Right cardiac atrium (tissue), 5 donors: Measurements from ENCODE around the gene RADX. TPM values are rescaled to one million over a fixed set of nuclear protein-coding genes. Genes with fewer than 3 reads are reported as not detected.

Experiments used
- ATAC-seq, 2 donors: fragments of 200-7000 bp; cut with Tn5 transposase; one replicate each; pipeline versions ENCODE4 v1.8.0 to v1.9.1; 2020; ENCODE audit warnings: moderate library complexity in 2 of 2, mild to moderate bottlenecking in 1 of 2
- DNase-seq, 3 donors: peaks; one replicate each; pipeline ENCODE4 v3.0.0-alpha.2; 2020
- H3K27ac ChIP-seq: one replicate; pipeline ENCODE4 v1.5.1; 2013; ENCODE audit warnings: mild to moderate bottlenecking, low read length, control low read depth, moderate library complexity
- H3K27me3 ChIP-seq: one replicate; pipeline ENCODE4 v1.6.1; 2013; ENCODE audit not compliant: control insufficient read depth, insufficient read depth
- H3K4me1 ChIP-seq: one replicate; pipeline ENCODE4 v1.6.1; 2013; ENCODE audit warnings: low read length; ENCODE audit not compliant: control insufficient read depth, insufficient read depth
- H3K4me3 ChIP-seq: one replicate; pipeline ENCODE4 v1.5.1; 2013; ENCODE audit warnings: low read length, control low read depth
- H3K9me3 ChIP-seq: one replicate; pipeline ENCODE4 v1.6.1; 2013; ENCODE audit warnings: low read length; ENCODE audit not compliant: control insufficient read depth
- WGBS: extraction: QIAGEN DNeasy Blood & Tissue Kit; methylation state at CpG from one replicate; pipeline ENCODE4 v1.1.7; 2013; 5-methylcytosine and 5-hydroxymethylcytosine counted together
- intact Hi-C, 4 donors: fragments of 100-400 bp; cut with DNase I; formaldehyde crosslinking; loops; one replicate each; pipeline versions ENCODE4 v1.11.0 to v1.14.0; 2022 to 2023
- polyA plus RNA-seq: library from polyadenylated mRNA; stranded (reverse); fragments of 200-250 nt; gene quantifications from one replicate; pipeline ENCODE4 v1.2.3, GENCODE V29; 2013
- total RNA-seq, 4 donors: library from RNA; stranded (reverse); fragmentation: NEBNext Ultra II Directional; extraction: Animal tissue kit (Norgen Biotek cat#: 25700); gene quantifications; one replicate each; pipeline ENCODE4 v1.2.1, GENCODE V29; 2021
- donor health status: healthy with polysubstance abuse.
- donor health status: DM: no; HTN: yes; CAD: no.
- donor health status: DM: no; HTN: no; CAD: no.
- donor health status: DM: no; HTN: yes; CAD: no; lungs with severe emphysema.
- donor health status: DM: yes; HTN: yes; CAD: no.

The RADX gene
- total and polyA plus RNA-seq, 5 donors: 0.61 to 1.9 (median 1.4) TPM

GRCh38 chrX:106692425-106693065, 80.8 kb downstream of the RADX start:
- DNase-seq (no peak), ATAC-seq (no peak)
- Histone ChIP-seq H3K27ac (no peak overlapping the region), H3K4me3 (no peak overlapping the region), H3K9me3 (no peaks in the 10 kb centered on the region), H3K4me1 (no peaks in the 10 kb centered on the region), H3K27me3 (no peaks in the 10 kb centered on the region)
- intact Hi-C loops: no loop called here
- 81% methylated on average over 7 of the region's 7 CpGs for WGBS

DNA sequence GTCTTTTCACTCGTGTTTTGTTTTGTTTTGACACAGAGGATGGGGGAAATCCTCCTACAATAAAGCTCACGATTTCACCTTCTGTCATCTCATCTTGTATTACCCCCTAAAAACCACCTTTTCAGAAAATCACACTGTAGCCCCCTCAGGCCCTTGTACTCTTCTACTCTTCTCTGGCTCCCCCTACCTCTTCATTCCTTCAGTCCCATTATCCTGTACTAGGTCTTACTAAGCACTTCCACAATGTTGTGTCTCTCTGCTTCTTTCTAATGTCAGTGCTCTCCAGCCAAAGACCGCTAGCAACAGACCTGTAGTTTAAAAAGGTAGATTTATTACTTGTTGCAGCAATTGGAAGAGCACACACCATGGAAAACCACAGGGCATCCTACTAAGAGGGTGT, 84.7 kb downstream of the RADX start:
- Histone ChIP-seq H3K27ac (no peak overlapping the region), H3K9me3 (no peaks in the 10 kb centered on the region), H3K27me3 (no peaks in the 10 kb centered on the region), H3K4me3 (no peak overlapping the region), H3K4me1 (no peaks in the 10 kb centered on the region)
- ATAC-seq (no peak), DNase-seq (no peak)
- intact Hi-C loops: no loop called here
- WGBS: 62% methylated on average over 3 of the region's 3 CpGs

DNA sequence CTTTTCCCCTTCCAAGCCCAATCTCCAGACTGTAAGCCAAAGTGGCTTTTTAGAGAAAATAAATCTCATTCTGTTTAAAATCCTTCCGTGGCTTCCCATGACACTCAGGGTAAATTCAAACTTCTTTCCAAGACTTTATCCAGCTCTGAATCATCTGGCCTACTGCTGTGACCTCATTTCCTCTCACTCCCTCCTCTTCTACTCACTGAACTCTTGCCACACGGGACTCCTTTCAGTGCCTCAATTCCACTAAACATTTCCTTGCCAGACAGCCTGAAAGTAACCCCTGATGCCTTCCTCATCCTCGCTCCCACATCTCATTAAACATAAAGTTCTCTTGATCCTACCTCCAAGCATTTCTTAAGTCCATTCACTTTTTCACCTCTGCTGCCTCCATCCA, 86.9 kb downstream of the RADX start:
- Histone ChIP-seq H3K4me1 (no peaks in the 10 kb centered on the region), H3K27ac (no peak overlapping the region), H3K9me3 (no peaks in the 10 kb centered on the region), H3K27me3 (no peaks in the 10 kb centered on the region), H3K4me3 (no peak overlapping the region)
- DNase-seq (no peak), ATAC-seq (no peak)
- intact Hi-C loops: no loop called here
- WGBS: 59% methylated on average over 3 of the region's 3 CpGs

- no peaks in the 10 kb centered on the region for H3K27me3 ChIP-seq
- no peak overlapping the region for H3K27ac ChIP-seq
- intact Hi-C loops: no loop called here
- no peak overlapping the region for H3K4me3 ChIP-seq
- WGBS: 74% methylated on average over 1 of the region's 1 CpG
- DNase-seq: no peak
- H3K4me1 ChIP-seq: no peaks in the 10 kb centered on the region
- no peaks in the 10 kb centered on the region for H3K9me3 ChIP-seq
- ATAC-seq: no peak
These were observed 90.9 kb downstream of the RADX start for GRCh38 chrX:106702636-106703035.

- Histone ChIP-seq H3K27ac (no peak overlapping the region), H3K9me3 (no peaks in the 10 kb centered on the region), H3K27me3 (no peaks in the 10 kb centered on the region), H3K4me3 (no peak overlapping the region), H3K4me1 (no peaks in the 10 kb centered on the region)
- intact Hi-C loops: no loop called here
- DNase-seq: no peak
- 93% methylated on average over 3 of the region's 3 CpGs for WGBS
- ATAC-seq: no peak
These were observed 94.7 kb downstream of the RADX start for GRCh38 chrX:106706466-106706865.

DNA sequence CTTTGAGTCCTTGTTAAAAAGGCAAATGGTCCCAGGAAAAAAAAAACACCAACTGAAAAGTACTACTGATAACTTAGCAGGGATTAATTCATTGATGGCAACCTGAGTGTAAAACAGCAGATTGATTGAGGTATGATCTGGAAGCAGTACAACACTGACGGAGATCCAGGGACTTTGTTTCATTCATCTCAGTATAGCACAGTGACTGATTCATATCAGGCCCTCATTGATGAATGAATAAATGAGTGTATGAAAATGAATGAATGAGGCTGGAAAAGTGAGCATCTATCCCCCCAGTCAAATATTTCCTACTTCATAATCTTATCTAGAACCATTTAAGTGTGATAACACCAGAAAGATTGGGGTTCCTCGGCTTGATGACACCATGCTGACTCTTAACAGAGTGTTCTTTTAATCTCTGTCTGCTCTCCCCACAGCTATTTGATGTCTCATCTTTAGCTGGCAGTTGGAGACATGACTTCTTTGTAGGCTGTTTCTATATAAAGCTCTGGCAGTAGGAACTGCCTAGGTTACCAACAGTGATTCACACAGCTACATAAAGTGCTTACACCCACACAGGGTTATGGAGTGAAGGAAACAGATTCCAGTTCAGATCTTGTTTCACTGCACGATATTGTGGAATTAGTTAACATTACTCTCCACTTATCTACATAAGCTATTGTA, 96.1 kb downstream of the RADX start:
- Histone ChIP-seq H3K27me3 (no peaks in the 10 kb centered on the region), H3K4me3 (no peak overlapping the region), H3K27ac (no peak overlapping the region), H3K9me3 (no peaks in the 10 kb centered on the region), H3K4me1 (no peaks in the 10 kb centered on the region)
- intact Hi-C loops: no loop called here
- ATAC-seq (peak; percentile 75 to 79), DNase-seq (no peak)
- WGBS: 23% methylated on average over 3 of the region's 3 CpGs

DNA sequence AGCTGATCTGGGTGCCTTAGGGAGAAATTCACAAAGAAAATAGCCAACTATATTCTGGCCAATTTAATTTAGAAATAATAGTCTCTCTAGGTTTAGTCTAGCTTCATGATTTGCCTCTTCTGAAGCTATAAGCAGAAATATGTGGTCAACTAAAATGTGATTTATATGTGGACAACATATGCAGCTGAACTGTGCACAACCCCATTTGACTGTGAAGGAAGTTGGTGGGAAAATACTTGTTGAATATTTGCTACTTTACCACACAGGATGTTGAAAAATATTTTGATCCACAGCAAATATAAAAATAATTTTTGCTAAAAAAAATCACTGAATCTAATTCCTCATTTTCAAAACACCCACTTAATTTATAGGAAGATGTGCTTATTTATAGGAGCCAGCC, 99.0 kb downstream of the RADX start:
- H3K27me3 ChIP-seq: no peaks in the 10 kb centered on the region
- DNase-seq (no peak), ATAC-seq (no peak)
- no peaks in the 10 kb centered on the region for H3K9me3 ChIP-seq
- H3K4me3 ChIP-seq: no peak overlapping the region
- H3K27ac ChIP-seq: no peak overlapping the region
- H3K4me1 ChIP-seq: no peaks in the 10 kb centered on the region
- intact Hi-C loops: no loop called here

DNA sequence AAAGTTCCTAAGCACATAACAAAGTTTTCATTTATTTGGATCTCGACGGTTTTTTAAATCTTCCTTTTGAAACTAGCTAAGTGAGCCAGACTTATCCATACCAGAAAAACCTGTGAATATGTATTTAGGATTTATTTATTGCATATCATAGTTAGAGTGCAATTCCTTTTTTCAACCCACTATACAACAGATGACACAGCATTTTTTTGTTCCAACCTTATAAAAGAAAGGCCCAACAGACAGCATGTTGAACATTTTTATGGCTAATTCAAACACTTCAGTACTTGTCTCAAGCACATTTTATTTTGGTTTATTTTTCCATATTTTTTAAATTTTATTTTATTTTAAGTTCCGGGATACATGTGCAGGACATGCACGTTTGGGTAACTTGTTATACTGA, 99.6 kb downstream of the RADX start:
- Histone ChIP-seq H3K27me3 (no peaks in the 10 kb centered on the region), H3K9me3 (no peaks in the 10 kb centered on the region), H3K27ac (no peak overlapping the region), H3K4me1 (no peaks in the 10 kb centered on the region), H3K4me3 (no peak overlapping the region)
- intact Hi-C loops: no loop called here
- DNase-seq: no peak
- ATAC-seq: no peak
- WGBS: 81% methylated on average over 4 of the region's 4 CpGs

DNA sequence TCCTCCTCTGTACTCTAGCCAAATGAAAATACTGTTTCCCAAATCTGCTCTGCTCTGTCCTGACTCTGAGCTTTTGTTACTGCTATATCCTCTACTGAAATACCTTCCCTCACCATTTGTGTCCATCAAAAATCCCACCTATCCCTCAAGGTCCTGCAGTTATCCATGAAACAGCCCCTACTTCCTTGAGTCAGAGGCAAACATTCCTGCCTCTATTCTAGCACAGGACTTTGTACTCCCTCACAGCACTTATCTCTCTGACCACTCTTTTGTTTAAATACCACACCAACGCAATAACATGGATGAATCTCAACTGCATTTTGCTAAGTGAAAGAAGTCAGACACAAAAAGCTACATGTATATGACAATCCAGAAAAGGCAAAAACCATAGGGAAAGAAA, 104.2 kb downstream of the RADX start:
- no peaks in the 10 kb centered on the region for H3K4me1 ChIP-seq
- intact Hi-C loops: no loop called here
- 42% methylated on average over 1 of the region's 1 CpG for WGBS
- H3K27me3 ChIP-seq: no peaks in the 10 kb centered on the region
- no peak for ATAC-seq
- no peak overlapping the region for H3K4me3 ChIP-seq
- H3K27ac ChIP-seq: no peak overlapping the region
- no peak for DNase-seq
- no peaks in the 10 kb centered on the region for H3K9me3 ChIP-seq

GRCh38 chrX:106716463-106716862, 104.7 kb downstream of the RADX start:
- H3K4me3 ChIP-seq: no peak overlapping the region
- no peaks in the 10 kb centered on the region for H3K4me1 ChIP-seq
- intact Hi-C loops: no loop called here
- DNase-seq (no peak), ATAC-seq (no peak)
- no peak overlapping the region for H3K27ac ChIP-seq
- no peaks in the 10 kb centered on the region for H3K27me3 ChIP-seq
- H3K9me3 ChIP-seq: no peaks in the 10 kb centered on the region
- 37% methylated on average over 1 of the region's 1 CpG for WGBS

- ATAC-seq: no peak
These were observed 106.9 kb downstream of the RADX start for GRCh38 chrX:106718709-106719108.

DNA sequence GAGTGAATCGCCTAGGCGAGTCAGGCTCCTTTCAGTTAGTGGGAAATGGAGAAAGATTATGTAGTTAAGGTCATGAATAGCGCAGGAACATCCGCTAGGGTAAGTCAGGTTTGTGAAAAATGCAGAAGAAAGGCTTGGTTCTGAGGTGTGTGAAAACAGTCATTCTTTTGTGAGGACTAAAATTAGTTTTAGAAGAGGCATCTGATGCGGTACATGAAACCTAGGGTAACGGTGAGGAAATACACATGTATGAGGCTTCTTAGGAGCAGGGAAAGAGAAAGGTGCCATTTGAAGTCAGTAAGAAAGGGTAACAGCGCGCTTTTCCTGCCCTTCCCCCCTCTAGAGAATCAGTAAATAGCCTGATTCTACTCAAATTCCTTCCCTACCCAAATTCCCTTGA, 114.2 kb downstream of the RADX start:
- WGBS: 7% methylated on average over 8 of the region's 8 CpGs
- Histone ChIP-seq H3K4me3 (peak overlapping the region; percentile 55), H3K27me3 (no peaks in the 10 kb centered on the region), H3K9me3 (no peaks in the 10 kb centered on the region), H3K4me1 (no peaks in the 10 kb centered on the region), H3K27ac (no peak overlapping the region)
- ATAC-seq (no peak), DNase-seq (no peak)
- intact Hi-C loops: no loop called here

More at GRCh38 chrX:106718709-106719108, 106.9 kb downstream of the RADX start:
- Histone ChIP-seq H3K4me1 (no peaks in the 10 kb centered on the region), H3K27ac (no peak overlapping the region), H3K4me3 (no peak overlapping the region), H3K27me3 (no peaks in the 10 kb centered on the region), H3K9me3 (no peaks in the 10 kb centered on the region)
- WGBS: 76% methylated on average over 4 of the region's 4 CpGs
- no peak for DNase-seq
- intact Hi-C loops: no loop called here
